H9 (cell line): ENCODE data around the gene KRTAP20-2. TPM values are rescaled to one million over a fixed set of nuclear protein-coding genes. Genes with fewer than 3 reads are reported as not detected.

Experiments
- DNase-seq: peaks from one replicate; pipeline ENCODE4 v3.0.0-alpha.2; 2017
- H2AFZ ChIP-seq: one replicate; pipeline ENCODE4 v1.6.1; 2013; ENCODE audit warnings: mild to moderate bottlenecking, low read length, control low read depth, moderate library complexity
- H2AK5ac ChIP-seq: 2 replicates; pipeline ENCODE4 v1.6.1; 2013; ENCODE audit warnings: low read length, control low read depth, mixed read lengths; ENCODE audit not compliant: insufficient read length
- H2BK120ac ChIP-seq: one replicate; pipeline ENCODE4 v1.6.1; 2013; ENCODE audit warnings: low read depth, mild to moderate bottlenecking, low read length, control low read depth, inconsistent platforms; ENCODE audit not compliant: poor library complexity, severe bottlenecking
- H2BK12ac ChIP-seq: 2 replicates; pipeline ENCODE4 v1.6.1; 2013; ENCODE audit warnings: low read length, control low read depth, mixed read lengths, low read depth; ENCODE audit not compliant: insufficient read length
- H2BK15ac ChIP-seq: 2 replicates; pipeline ENCODE4 v1.6.1; 2013; ENCODE audit warnings: low read depth, low read length, control low read depth
- H2BK20ac ChIP-seq: one replicate; pipeline ENCODE4 v1.6.1; 2013; ENCODE audit warnings: low read depth, mild to moderate bottlenecking, low read length, control low read depth, inconsistent platforms; ENCODE audit not compliant: poor library complexity, severe bottlenecking
- H2BK5ac ChIP-seq: 2 replicates; pipeline ENCODE4 v1.6.1; 2013; ENCODE audit warnings: low read length, control low read depth, mixed read lengths; ENCODE audit not compliant: insufficient read length
- H3K14ac ChIP-seq: 2 replicates; pipeline ENCODE4 v1.6.1; 2013; ENCODE audit warnings: low read length, control low read depth; ENCODE audit not compliant: insufficient read depth
- H3K18ac ChIP-seq: 2 replicates; pipeline ENCODE4 v1.6.1; 2013; ENCODE audit warnings: low read depth, mild to moderate bottlenecking, mixed read lengths, low read length, control low read depth; ENCODE audit not compliant: insufficient read length
- H3K23ac ChIP-seq: 2 replicates; pipeline ENCODE4 v1.6.1; 2013; ENCODE audit warnings: low read length, control low read depth, mixed read lengths, low read depth; ENCODE audit not compliant: insufficient read length
- H3K23me2 ChIP-seq: 2 replicates; pipeline ENCODE4 v1.6.1; 2013; ENCODE audit warnings: low read depth, mild to moderate bottlenecking, mixed read lengths, low read length, control low read depth; ENCODE audit not compliant: insufficient read length, poor library complexity, severe bottlenecking
- H3K27ac ChIP-seq: 2 replicates; pipeline ENCODE4 v1.5.1; 2013; ENCODE audit warnings: low read length, control low read depth, mixed read lengths, low read depth; ENCODE audit not compliant: insufficient read length
- H3K27me3 ChIP-seq: 2 replicates; pipeline ENCODE4 v1.6.1; 2013; ENCODE audit warnings: low read length, control low read depth, inconsistent platforms; ENCODE audit not compliant: insufficient read depth
- H3K4ac ChIP-seq: 2 replicates; pipeline ENCODE4 v1.6.1; 2013; ENCODE audit warnings: low read depth, mild to moderate bottlenecking, control low read depth, inconsistent platforms, low read length, moderate library complexity
- H3K4me1 ChIP-seq: 2 replicates; pipeline ENCODE4 v1.6.1; 2013; ENCODE audit warnings: low read length, control low read depth, inconsistent platforms; ENCODE audit not compliant: insufficient read depth
- H3K4me2 ChIP-seq: 2 replicates; pipeline ENCODE4 v1.6.1; 2013; ENCODE audit warnings: low read length, control low read depth, mixed read lengths; ENCODE audit not compliant: insufficient read length, insufficient read depth
- H3K56ac ChIP-seq: 2 replicates; pipeline ENCODE4 v1.6.1; 2013; ENCODE audit warnings: low read depth, mild to moderate bottlenecking, mixed read lengths, low read length, control low read depth; ENCODE audit not compliant: insufficient read length
- H3K79me1 ChIP-seq: 2 replicates; pipeline ENCODE4 v1.6.1; 2013; ENCODE audit warnings: low read depth, mild to moderate bottlenecking, moderate library complexity, low read length, control low read depth, inconsistent platforms; ENCODE audit not compliant: insufficient read depth, poor library complexity, severe bottlenecking
- H3K79me2 ChIP-seq: 2 replicates; pipeline ENCODE4 v1.6.1; 2013; ENCODE audit warnings: low read length, control low read depth, inconsistent platforms; ENCODE audit not compliant: insufficient read depth
- H3K9ac ChIP-seq: 2 replicates; pipeline ENCODE4 v1.6.1; 2013; ENCODE audit warnings: low read length, control low read depth, mixed read lengths; ENCODE audit not compliant: insufficient read length; ENCODE audit errors: extremely low read depth
- H3K9me3 ChIP-seq: one replicate; pipeline ENCODE4 v1.6.1; 2013; ENCODE audit warnings: low read depth, low read length, inconsistent platforms; ENCODE audit not compliant: control insufficient read depth
- H3T11ph ChIP-seq: one replicate; pipeline ENCODE4 v1.6.1; 2013; ENCODE audit warnings: mild to moderate bottlenecking, low read length, control low read depth, inconsistent platforms
- H4K20me1 ChIP-seq: one replicate; pipeline ENCODE4 v1.6.1; 2013; ENCODE audit not compliant: control insufficient read depth, insufficient read length, insufficient read depth
- H4K5ac ChIP-seq: 2 replicates; pipeline ENCODE4 v1.6.1; 2013; ENCODE audit warnings: low read depth, mild to moderate bottlenecking, mixed read lengths, low read length, control low read depth; ENCODE audit not compliant: insufficient read length
- H4K8ac ChIP-seq: replicated peaks from 2 replicates; pipeline ENCODE4 v1.6.1; 2013; ENCODE audit warnings: low read length, control low read depth, mixed read lengths, low read depth; ENCODE audit not compliant: insufficient read length
- H4K91ac ChIP-seq: 2 replicates; pipeline ENCODE4 v1.6.1; 2013; ENCODE audit warnings: low read depth, mild to moderate bottlenecking, moderate library complexity, mixed read lengths, low read length, control low read depth; ENCODE audit not compliant: insufficient read length
- H3K27ac Mint-ChIP-seq, 3 experiments: 2 replicates in 2 of 3; 3 replicates in 1 of 3; pipeline ENCODE4 v1.8.0; 2020 to 2021; ENCODE audit warnings: mixed read lengths in 3 of 3, mild to moderate bottlenecking in 1 of 3, moderate library complexity in 1 of 3
- H3K27me3 Mint-ChIP-seq: 2 replicates; pipeline ENCODE4 v1.8.0; 2021; ENCODE audit warnings: low read depth, mild to moderate bottlenecking, moderate library complexity, mixed read lengths
- H3K36me3 Mint-ChIP-seq, 3 experiments: 2 replicates in 2 of 3; 3 replicates in 1 of 3; pipeline ENCODE4 v1.8.0; 2020 to 2021; ENCODE audit warnings: low read depth in 3 of 3, mixed read lengths in 3 of 3; ENCODE audit not compliant: insufficient read depth in 1 of 3
- H3K4me1 Mint-ChIP-seq, 2 experiments: 2 replicates each; pipeline ENCODE4 v1.8.0; 2020; ENCODE audit warnings: mixed read lengths in 2 of 2
- H3K4me3 Mint-ChIP-seq, 2 experiments: 2 replicates in 1 of 2; 3 replicates in 1 of 2; pipeline ENCODE4 v1.8.0; 2020 to 2021; ENCODE audit warnings: mild to moderate bottlenecking in 2 of 2, mixed read lengths in 2 of 2, moderate library complexity in 1 of 2
- H3K9me3 Mint-ChIP-seq, 2 experiments: 2 replicates in 1 of 2; 3 replicates in 1 of 2; pipeline ENCODE4 v1.8.0; 2020; ENCODE audit warnings: mild to moderate bottlenecking in 2 of 2, mixed read lengths in 2 of 2, moderate library complexity in 1 of 2
- CTCF ChIP-seq: fragments of 200-600 bp; sonication (generic); conservative IDR thresholded peaks from 3 replicates; pipeline ENCODE4 v1.8.0; 2021; ENCODE audit warnings: antibody characterized with exemption, mild to moderate bottlenecking
- WGBS: extraction: QIAGEN DNeasy Blood & Tissue Kit; methylation state at CpG from one replicate; pipeline ENCODE4 v1.1.7; 2013; ENCODE audit warnings: missing lambda C conversion rate, low lambda C conversion rate, mixed read lengths; ENCODE audit not compliant: insufficient read length; ENCODE audit errors: extremely low coverage; 5-methylcytosine and 5-hydroxymethylcytosine counted together
- total RNA-seq: library from RNA; stranded (reverse); gene quantifications from 2 replicates; pipeline ENCODE4 v1.2.1, GENCODE V29; 2021

KRTAP20-2 gene
- total RNA-seq, 1 experiment from 2014 or later: not detected

- H2AK5ac ChIP-seq: no peak within 1 kb of the TSS
- no peak within 1 kb of the TSS for H2AFZ ChIP-seq
- H3K27me3 ChIP-seq: no peaks in the 10 kb centered on the region
- H3T11ph ChIP-seq: no peak within 1 kb of the TSS
- no peak within 1 kb of the TSS for H3K4me2 ChIP-seq
- no peak within 1 kb of the TSS for H2BK15ac ChIP-seq
- H3K4me3 Mint-ChIP-seq: no peak within 1 kb of the TSS
- H3K4ac ChIP-seq: no peak within 1 kb of the TSS
- no peak within 1 kb of the TSS for H4K5ac ChIP-seq
- H3K56ac ChIP-seq: no peak within 1 kb of the TSS
- H3K79me1 ChIP-seq: no peaks in the 10 kb centered on the region
- peaks cover 6 to 26% (median 11%) of the 10 kb centered on the region in 3 experiments for H3K36me3 Mint-ChIP-seq
- no peaks in the 10 kb centered on the region for H3K4me1 Mint-ChIP-seq
- no peak within 1 kb of the TSS for H4K91ac ChIP-seq
- H2BK120ac ChIP-seq: no peak within 1 kb of the TSS
- H3K27me3 Mint-ChIP-seq: peaks cover 1% of the 10 kb centered on the region
- no peak within 1 kb of the TSS for H3K14ac ChIP-seq
- H2BK20ac ChIP-seq: no peak within 1 kb of the TSS
- no peak within 1 kb of the TSS for H3K23ac ChIP-seq
- no peak within 1 kb of the TSS for H3K9ac ChIP-seq
- H2BK12ac ChIP-seq: no peak within 1 kb of the TSS
- no peaks in the 10 kb centered on the region for H3K9me3 ChIP-seq
- no CpG with 5 or more reads among the region's 3 CpGs for WGBS
- TF ChIP-seq CTCF: no peak
- H3K27ac ChIP-seq: no peak within 1 kb of the TSS
- no peak within 1 kb of the TSS for H2BK5ac ChIP-seq
- DNase-seq: no peak
- H3K4me1 ChIP-seq: no peaks in the 10 kb centered on the region
- H3K18ac ChIP-seq: no peak within 1 kb of the TSS
- H4K20me1 ChIP-seq: no peaks in the 10 kb centered on the region
- no peaks in the 10 kb centered on the region for H3K79me2 ChIP-seq
- H3K23me2 ChIP-seq: no peaks in the 10 kb centered on the region
- peaks cover 13 to 35% of the 10 kb centered on the region in 2 experiments for H3K9me3 Mint-ChIP-seq
- no peak within 1 kb of the TSS for H3K27ac Mint-ChIP-seq
- no peak within 1 kb of the TSS for H4K8ac ChIP-seq
These were observed 14.5 kb upstream of the KRTAP20-2 start, which contains the start of gene KRTAP20-4 for GRCh38 chr21:30620522-30620921. Gene KRTAP20-4 (plus strand): TSS chr21:30620627.
